GM23338 (cell line): ENCODE data around the gene UNC13D. TPM values are rescaled to one million over a fixed set of nuclear protein-coding genes. Genes with fewer than 3 reads are reported as not detected.

Experiments
- ATAC-seq: fragments of 200-7000 bp; cut with Tn5 transposase; 3 replicates; pipeline ENCODE4 v1.9.1; 2020
- DNase-seq: peaks from one replicate; pipeline ENCODE4 v3.0.0-alpha.2; 2015; ENCODE audit warnings: low spot score
- H2AFZ ChIP-seq: fragments of 200-600 bp; sonication (generic); 2 replicates; pipeline ENCODE4 v1.8.0; 2016; ENCODE audit warnings: antibody characterized with exemption, mild to moderate bottlenecking, moderate library complexity
- H3F3A ChIP-seq: fragments of 200-600 bp; sonication (generic); replicated peaks from 2 replicates; pipeline ENCODE4 v1.8.0; 2017; ENCODE audit warnings: antibody characterized with exemption, mixed run types, low read depth
- H3K27ac ChIP-seq: fragments of 200-600 bp; sonication (generic); 2 replicates; pipeline ENCODE4 v1.6.1; 2016; ENCODE audit warnings: low read depth
- H3K27me3 ChIP-seq: fragments of 200-600 bp; sonication (generic); 2 replicates; pipeline ENCODE4 v1.8.0; 2016; ENCODE audit warnings: mild to moderate bottlenecking, mixed run types, moderate library complexity; ENCODE audit not compliant: insufficient read depth
- H3K36me3 ChIP-seq: fragments of 200-600 bp; sonication (generic); 2 replicates; pipeline ENCODE4 v1.8.0; 2016; ENCODE audit warnings: mild to moderate bottlenecking; ENCODE audit not compliant: insufficient read depth
- H3K4me1 ChIP-seq: fragments of 200-600 bp; sonication (generic); 2 replicates; pipeline ENCODE4 v1.8.0; 2016; ENCODE audit warnings: mild to moderate bottlenecking, moderate library complexity; ENCODE audit not compliant: insufficient read depth
- H3K4me2 ChIP-seq: fragments of 200-600 bp; sonication (generic); 2 replicates; pipeline ENCODE4 v1.7.1; 2017; ENCODE audit warnings: mixed run types
- H3K4me3 ChIP-seq: fragments of 200-600 bp; sonication (generic); 2 replicates; pipeline ENCODE4 v1.6.1; 2016; ENCODE audit warnings: mixed run types
- H3K79me2 ChIP-seq: fragments of 200-600 bp; sonication (generic); replicated peaks from 2 replicates; pipeline ENCODE4 v1.8.0; 2017; ENCODE audit warnings: mild to moderate bottlenecking; ENCODE audit not compliant: insufficient read depth
- H3K9me2 ChIP-seq: fragments of 200-600 bp; sonication (generic); 2 replicates; pipeline ENCODE4 v1.8.0; 2017; ENCODE audit not compliant: insufficient read depth
- H4K20me1 ChIP-seq: fragments of 200-600 bp; sonication (generic); replicated peaks from 2 replicates; pipeline ENCODE4 v1.8.0; 2017; ENCODE audit warnings: mild to moderate bottlenecking; ENCODE audit not compliant: insufficient read depth
- H3K27ac Mint-ChIP-seq: 2 replicates; pipeline ENCODE4 v1.8.0; 2020; ENCODE audit warnings: inconsistent platforms, mild to moderate bottlenecking, moderate library complexity, mixed read lengths
- H3K27me3 Mint-ChIP-seq: 3 replicates; pipeline ENCODE4 v1.8.0; 2022; ENCODE audit warnings: low read depth, mild to moderate bottlenecking, moderate library complexity, mixed read lengths, inconsistent platforms; ENCODE audit not compliant: insufficient read depth, poor library complexity
- H3K36me3 Mint-ChIP-seq: 3 replicates; pipeline ENCODE4 v1.8.0; 2021; ENCODE audit warnings: low read depth, mild to moderate bottlenecking, inconsistent platforms, moderate library complexity, mixed read lengths
- H3K4me1 Mint-ChIP-seq: 3 replicates; pipeline ENCODE4 v1.8.0; 2020; ENCODE audit warnings: mild to moderate bottlenecking, inconsistent platforms, mixed read lengths
- H3K4me3 Mint-ChIP-seq: 3 replicates; pipeline ENCODE4 v1.8.0; 2021; ENCODE audit warnings: moderate library complexity, mild to moderate bottlenecking, inconsistent platforms, mixed read lengths
- H3K9me3 Mint-ChIP-seq: 3 replicates; pipeline ENCODE4 v1.8.0; 2020; ENCODE audit warnings: moderate library complexity, mild to moderate bottlenecking, inconsistent platforms, mixed read lengths
- CREB1 ChIP-seq: fragments of 250-450 bp; sonication (Bioruptor Pico); IDR thresholded peaks from 2 replicates; pipeline ENCODE4 v1.5.0; 2020; ENCODE audit warnings: low read depth, mild to moderate bottlenecking, moderate library complexity
- EZH2 ChIP-seq: fragments of 200-600 bp; sonication (generic); IDR thresholded peaks from one replicate; pipeline ENCODE4 v1.8.0; 2017; ENCODE audit warnings: antibody characterized with exemption, mild to moderate bottlenecking, low read depth; ENCODE audit not compliant: unreplicated experiment
- EZH2phosphoT487 ChIP-seq: fragments of 200-600 bp; sonication (generic); IDR thresholded peaks from one replicate; pipeline ENCODE4 v1.8.1; 2018; ENCODE audit warnings: antibody characterized with exemption; ENCODE audit not compliant: unreplicated experiment
- JUNB ChIP-seq: IDR thresholded peaks from one replicate; pipeline ENCODE4 v1.6.1; 2016; ENCODE audit warnings: antibody characterized with exemption; ENCODE audit not compliant: unreplicated experiment
- NANOG ChIP-seq: IDR thresholded peaks from 2 replicates; pipeline ENCODE4 v1.6.1; 2016; ENCODE audit warnings: antibody characterized with exemption, borderline replicate concordance
- POLR2AphosphoS5 ChIP-seq: IDR thresholded peaks from 2 replicates; pipeline ENCODE4 v1.6.1; 2016; ENCODE audit warnings: antibody characterized with exemption, low read depth
- STAT1 ChIP-seq: IDR thresholded peaks from one replicate; pipeline ENCODE4 v1.6.1; 2016; ENCODE audit warnings: antibody characterized with exemption; ENCODE audit not compliant: unreplicated experiment
- ZNF114 ChIP-seq: fragments of 250-450 bp; sonication (Bioruptor Pico); IDR thresholded peaks from 2 replicates; pipeline ENCODE4 v1.5.0; 2020; ENCODE audit warnings: mild to moderate bottlenecking, moderate library complexity
- ZNF331 ChIP-seq: fragments of 250-450 bp; sonication (Bioruptor Pico); IDR thresholded peaks from 2 replicates; pipeline ENCODE4 v1.5.0; 2020; ENCODE audit warnings: low read depth, mild to moderate bottlenecking, moderate library complexity
- polyA plus RNA-seq: library from polyadenylated mRNA; unstranded; fragments of >200 nt; fragmentation: Nextera tagmentation; extraction: Ambion mirVana; gene quantifications from 2 replicates; pipeline ENCODE4 v1.2.1, GENCODE V29; 2016
- total RNA-seq: library from RNA; depleted of rRNA; stranded (reverse); fragments of >200 nt; shearing (Covaris generic); gene quantifications from 2 replicates; pipeline ENCODE4 v1.2.3, GENCODE V29; 2014
- TF ChIP-seq, protein P1 (sequence below): IDR thresholded peaks from one replicate; pipeline ENCODE4 v1.6.1; 2018; ENCODE audit warnings: antibody characterized with exemption; ENCODE audit not compliant: unreplicated experiment
- TF ChIP-seq, protein P2 (sequence below): IDR thresholded peaks from 2 replicates; pipeline ENCODE4 v1.6.1; 2016; ENCODE audit warnings: antibody characterized with exemption
- TF ChIP-seq, protein P3 (sequence below), 2 experiments: fragments of 200-600 bp in 1 of 2; sonication (generic) in 1 of 2; conservative IDR thresholded peaks; 2 replicates each; pipeline versions ENCODE4 v1.5.1 to v1.6.1; 2016 to 2017; ENCODE audit warnings: antibody characterized with exemption in 2 of 2, low read depth in 2 of 2, mild to moderate bottlenecking in 2 of 2, moderate library complexity in 1 of 2
- TF ChIP-seq, protein P4 (sequence below): fragments of 250-450 bp; sonication (Bioruptor Pico); IDR thresholded peaks from 2 replicates; pipeline ENCODE4 v1.5.0; 2020; ENCODE audit warnings: mild to moderate bottlenecking, moderate library complexity

Gene UNC13D
- total and polyA plus RNA-seq, 2 experiments from 2014 or later = 5.9 to 10.8 TPM

DNA sequence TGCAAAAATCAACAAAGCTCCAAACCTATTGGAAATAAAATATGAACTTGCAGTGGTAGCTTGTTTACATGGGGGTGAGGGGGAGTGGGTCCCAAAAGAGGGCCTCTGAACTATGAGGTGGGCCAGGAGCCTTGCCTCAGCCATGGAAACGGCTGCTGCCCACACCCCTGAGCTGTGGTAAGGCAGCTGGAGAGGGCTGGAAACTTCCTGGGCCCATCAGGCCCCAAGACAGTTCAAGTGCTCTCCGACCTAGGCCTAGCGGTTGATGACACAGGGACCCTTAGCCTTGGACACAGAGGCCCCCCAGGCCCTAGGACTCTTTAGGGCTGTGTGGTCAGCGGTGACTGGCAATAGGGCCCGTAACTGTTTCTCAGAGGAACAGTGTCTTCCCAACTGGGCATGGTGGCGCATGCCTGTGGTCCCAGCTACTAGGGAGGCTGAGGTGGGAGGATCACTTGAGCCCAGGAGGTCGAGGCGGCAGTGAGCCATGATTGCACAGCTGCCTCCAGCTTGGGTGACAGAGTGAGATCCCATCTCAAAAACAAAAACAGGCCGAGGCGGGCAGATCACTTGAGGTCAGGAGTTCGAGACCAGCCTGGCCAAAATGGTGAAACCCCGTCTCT, 18.3 kb downstream of the UNC13D start:
- ATAC-seq = no peak
- Mint-ChIP-seq H3K27me3 (peaks cover 6% of the 10 kb centered on the region), H3K36me3 (peaks cover 20% of the 10 kb centered on the region), H3K4me1 (peaks cover 21% of the 10 kb centered on the region), H3K9me3 (no peaks in the 10 kb centered on the region), H3K27ac (no peak overlapping the region), H3K4me3 (no peak overlapping the region)
- Histone ChIP-seq H2AFZ (no peak overlapping the region), H4K20me1 (no peaks in the 10 kb centered on the region), H3K4me2 (no peak overlapping the region), H3K9me2 (no peaks in the 10 kb centered on the region), H3F3A (peaks cover 26% of the 10 kb centered on the region), H3K4me3 (no peak overlapping the region), H3K27me3 (no peaks in the 10 kb centered on the region), H3K79me2 (no peaks in the 10 kb centered on the region), H3K36me3 (no peaks in the 10 kb centered on the region; the same call in 1 of the 2 replicates), H3K4me1 (peaks cover 21% of the 10 kb centered on the region), H3K27ac (peak overlapping the region; percentile 55; the same call in 1 of the 2 replicates)
- no peak for DNase-seq
- TF ChIP-seq CREB1 (CRISPR knock-in tag) (no peak), JUNB (no peak), EZH2 (no peak), ZNF114 (CRISPR knock-in tag) (no peak), STAT1 (no peak), NANOG (no peak), ZNF331 (CRISPR knock-in tag) (no peak), EZH2phosphoT487 (no peak), POLR2AphosphoS5 (no peak)
- TF ChIP-seq, protein P1, sequence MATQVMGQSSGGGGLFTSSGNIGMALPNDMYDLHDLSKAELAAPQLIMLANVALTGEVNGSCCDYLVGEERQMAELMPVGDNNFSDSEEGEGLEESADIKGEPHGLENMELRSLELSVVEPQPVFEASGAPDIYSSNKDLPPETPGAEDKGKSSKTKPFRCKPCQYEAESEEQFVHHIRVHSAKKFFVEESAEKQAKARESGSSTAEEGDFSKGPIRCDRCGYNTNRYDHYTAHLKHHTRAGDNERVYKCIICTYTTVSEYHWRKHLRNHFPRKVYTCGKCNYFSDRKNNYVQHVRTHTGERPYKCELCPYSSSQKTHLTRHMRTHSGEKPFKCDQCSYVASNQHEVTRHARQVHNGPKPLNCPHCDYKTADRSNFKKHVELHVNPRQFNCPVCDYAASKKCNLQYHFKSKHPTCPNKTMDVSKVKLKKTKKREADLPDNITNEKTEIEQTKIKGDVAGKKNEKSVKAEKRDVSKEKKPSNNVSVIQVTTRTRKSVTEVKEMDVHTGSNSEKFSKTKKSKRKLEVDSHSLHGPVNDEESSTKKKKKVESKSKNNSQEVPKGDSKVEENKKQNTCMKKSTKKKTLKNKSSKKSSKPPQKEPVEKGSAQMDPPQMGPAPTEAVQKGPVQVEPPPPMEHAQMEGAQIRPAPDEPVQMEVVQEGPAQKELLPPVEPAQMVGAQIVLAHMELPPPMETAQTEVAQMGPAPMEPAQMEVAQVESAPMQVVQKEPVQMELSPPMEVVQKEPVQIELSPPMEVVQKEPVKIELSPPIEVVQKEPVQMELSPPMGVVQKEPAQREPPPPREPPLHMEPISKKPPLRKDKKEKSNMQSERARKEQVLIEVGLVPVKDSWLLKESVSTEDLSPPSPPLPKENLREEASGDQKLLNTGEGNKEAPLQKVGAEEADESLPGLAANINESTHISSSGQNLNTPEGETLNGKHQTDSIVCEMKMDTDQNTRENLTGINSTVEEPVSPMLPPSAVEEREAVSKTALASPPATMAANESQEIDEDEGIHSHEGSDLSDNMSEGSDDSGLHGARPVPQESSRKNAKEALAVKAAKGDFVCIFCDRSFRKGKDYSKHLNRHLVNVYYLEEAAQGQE = no peak
- TF ChIP-seq, protein P2, sequence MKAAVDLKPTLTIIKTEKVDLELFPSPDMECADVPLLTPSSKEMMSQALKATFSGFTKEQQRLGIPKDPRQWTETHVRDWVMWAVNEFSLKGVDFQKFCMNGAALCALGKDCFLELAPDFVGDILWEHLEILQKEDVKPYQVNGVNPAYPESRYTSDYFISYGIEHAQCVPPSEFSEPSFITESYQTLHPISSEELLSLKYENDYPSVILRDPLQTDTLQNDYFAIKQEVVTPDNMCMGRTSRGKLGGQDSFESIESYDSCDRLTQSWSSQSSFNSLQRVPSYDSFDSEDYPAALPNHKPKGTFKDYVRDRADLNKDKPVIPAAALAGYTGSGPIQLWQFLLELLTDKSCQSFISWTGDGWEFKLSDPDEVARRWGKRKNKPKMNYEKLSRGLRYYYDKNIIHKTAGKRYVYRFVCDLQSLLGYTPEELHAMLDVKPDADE = no peak
- TF ChIP-seq, protein P3, sequence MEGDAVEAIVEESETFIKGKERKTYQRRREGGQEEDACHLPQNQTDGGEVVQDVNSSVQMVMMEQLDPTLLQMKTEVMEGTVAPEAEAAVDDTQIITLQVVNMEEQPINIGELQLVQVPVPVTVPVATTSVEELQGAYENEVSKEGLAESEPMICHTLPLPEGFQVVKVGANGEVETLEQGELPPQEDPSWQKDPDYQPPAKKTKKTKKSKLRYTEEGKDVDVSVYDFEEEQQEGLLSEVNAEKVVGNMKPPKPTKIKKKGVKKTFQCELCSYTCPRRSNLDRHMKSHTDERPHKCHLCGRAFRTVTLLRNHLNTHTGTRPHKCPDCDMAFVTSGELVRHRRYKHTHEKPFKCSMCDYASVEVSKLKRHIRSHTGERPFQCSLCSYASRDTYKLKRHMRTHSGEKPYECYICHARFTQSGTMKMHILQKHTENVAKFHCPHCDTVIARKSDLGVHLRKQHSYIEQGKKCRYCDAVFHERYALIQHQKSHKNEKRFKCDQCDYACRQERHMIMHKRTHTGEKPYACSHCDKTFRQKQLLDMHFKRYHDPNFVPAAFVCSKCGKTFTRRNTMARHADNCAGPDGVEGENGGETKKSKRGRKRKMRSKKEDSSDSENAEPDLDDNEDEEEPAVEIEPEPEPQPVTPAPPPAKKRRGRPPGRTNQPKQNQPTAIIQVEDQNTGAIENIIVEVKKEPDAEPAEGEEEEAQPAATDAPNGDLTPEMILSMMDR (conservative IDR thresholded peaks at IDR 0.05; ENCODE audit: low read depth in 2 of 2) = no peak
- TF ChIP-seq, protein P4, sequence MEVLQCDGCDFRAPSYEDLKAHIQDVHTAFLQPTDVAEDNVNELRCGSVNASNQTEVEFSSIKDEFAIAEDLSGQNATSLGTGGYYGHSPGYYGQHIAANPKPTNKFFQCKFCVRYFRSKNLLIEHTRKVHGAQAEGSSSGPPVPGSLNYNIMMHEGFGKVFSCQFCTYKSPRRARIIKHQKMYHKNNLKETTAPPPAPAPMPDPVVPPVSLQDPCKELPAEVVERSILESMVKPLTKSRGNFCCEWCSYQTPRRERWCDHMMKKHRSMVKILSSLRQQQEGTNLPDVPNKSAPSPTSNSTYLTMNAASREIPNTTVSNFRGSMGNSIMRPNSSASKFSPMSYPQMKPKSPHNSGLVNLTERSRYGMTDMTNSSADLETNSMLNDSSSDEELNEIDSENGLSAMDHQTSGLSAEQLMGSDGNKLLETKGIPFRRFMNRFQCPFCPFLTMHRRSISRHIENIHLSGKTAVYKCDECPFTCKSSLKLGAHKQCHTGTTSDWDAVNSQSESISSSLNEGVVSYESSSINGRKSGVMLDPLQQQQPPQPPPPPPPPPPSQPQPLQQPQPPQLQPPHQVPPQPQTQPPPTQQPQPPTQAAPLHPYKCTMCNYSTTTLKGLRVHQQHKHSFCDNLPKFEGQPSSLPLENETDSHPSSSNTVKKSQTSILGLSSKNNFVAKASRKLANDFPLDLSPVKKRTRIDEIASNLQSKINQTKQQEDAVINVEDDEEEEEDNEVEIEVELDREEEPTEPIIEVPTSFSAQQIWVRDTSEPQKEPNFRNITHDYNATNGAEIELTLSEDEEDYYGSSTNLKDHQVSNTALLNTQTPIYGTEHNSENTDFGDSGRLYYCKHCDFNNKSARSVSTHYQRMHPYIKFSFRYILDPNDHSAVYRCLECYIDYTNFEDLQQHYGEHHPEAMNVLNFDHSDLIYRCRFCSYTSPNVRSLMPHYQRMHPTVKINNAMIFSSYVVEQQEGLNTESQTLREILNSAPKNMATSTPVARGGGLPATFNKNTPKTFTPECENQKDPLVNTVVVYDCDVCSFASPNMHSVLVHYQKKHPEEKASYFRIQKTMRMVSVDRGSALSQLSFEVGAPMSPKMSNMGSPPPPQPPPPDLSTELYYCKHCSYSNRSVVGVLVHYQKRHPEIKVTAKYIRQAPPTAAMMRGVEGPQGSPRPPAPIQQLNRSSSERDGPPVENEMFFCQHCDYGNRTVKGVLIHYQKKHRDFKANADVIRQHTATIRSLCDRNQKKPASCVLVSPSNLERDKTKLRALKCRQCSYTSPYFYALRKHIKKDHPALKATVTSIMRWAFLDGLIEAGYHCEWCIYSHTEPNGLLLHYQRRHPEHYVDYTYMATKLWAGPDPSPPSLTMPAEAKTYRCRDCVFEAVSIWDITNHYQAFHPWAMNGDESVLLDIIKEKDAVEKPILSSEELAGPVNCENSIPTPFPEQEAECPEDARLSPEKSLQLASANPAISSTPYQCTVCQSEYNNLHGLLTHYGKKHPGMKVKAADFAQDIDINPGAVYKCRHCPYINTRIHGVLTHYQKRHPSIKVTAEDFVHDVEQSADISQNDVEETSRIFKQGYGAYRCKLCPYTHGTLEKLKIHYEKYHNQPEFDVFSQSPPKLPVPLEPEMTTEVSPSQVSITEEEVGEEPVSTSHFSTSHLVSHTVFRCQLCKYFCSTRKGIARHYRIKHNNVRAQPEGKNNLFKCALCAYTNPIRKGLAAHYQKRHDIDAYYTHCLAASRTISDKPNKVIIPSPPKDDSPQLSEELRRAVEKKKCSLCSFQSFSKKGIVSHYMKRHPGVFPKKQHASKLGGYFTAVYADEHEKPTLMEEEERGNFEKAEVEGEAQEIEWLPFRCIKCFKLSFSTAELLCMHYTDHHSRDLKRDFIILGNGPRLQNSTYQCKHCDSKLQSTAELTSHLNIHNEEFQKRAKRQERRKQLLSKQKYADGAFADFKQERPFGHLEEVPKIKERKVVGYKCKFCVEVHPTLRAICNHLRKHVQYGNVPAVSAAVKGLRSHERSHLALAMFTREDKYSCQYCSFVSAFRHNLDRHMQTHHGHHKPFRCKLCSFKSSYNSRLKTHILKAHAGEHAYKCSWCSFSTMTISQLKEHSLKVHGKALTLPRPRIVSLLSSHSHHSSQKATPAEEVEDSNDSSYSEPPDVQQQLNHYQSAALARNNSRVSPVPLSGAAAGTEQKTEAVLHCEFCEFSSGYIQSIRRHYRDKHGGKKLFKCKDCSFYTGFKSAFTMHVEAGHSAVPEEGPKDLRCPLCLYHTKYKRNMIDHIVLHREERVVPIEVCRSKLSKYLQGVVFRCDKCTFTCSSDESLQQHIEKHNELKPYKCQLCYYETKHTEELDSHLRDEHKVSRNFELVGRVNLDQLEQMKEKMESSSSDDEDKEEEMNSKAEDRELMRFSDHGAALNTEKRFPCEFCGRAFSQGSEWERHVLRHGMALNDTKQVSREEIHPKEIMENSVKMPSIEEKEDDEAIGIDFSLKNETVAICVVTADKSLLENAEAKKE (CRISPR knock-in tag) = no peak
